CD8-positive, alpha-beta memory T cell (primary cell): ENCODE measurements around the gene KCNG4. TPM values are rescaled to one million over a fixed set of nuclear protein-coding genes. Genes with fewer than 3 reads are reported as not detected.

Experiments used
- CTCF ChIA-PET: fragments of 350-600 bp; sonication (Branson Sonifier 250); formaldehyde crosslinking; loops from one replicate; lab custom pipeline; 2021; ENCODE audit warnings: antibody characterized with exemption; lab: Charles Lee
- POLR2A ChIA-PET: fragments of 350-600 bp; sonication (Branson Sonifier 250); formaldehyde crosslinking; loops from one replicate; lab custom pipeline; 2021; ENCODE audit warnings: antibody characterized with exemption; lab: Charles Lee
- DNase-seq, 5 donors: peaks; one replicate each; pipeline versions ENCODE4 v3.0.0 to v3.0.0-alpha.2; 2020 to 2022; ENCODE audit warnings: mixed read lengths in 1 of 5
- H3K27ac ChIP-seq: one replicate; pipeline ENCODE4 v1.7.0; 2013; ENCODE audit warnings: low read depth, mild to moderate bottlenecking, low read length, moderate library complexity
- H3K27me3 ChIP-seq: 2 replicates; pipeline ENCODE4 v1.7.0; 2013; ENCODE audit warnings: low read length, mild to moderate bottlenecking; ENCODE audit not compliant: insufficient read depth, poor library complexity, severe bottlenecking
- H3K36me3 ChIP-seq: 2 replicates; pipeline ENCODE4 v1.7.0; 2013; ENCODE audit warnings: mild to moderate bottlenecking, low read length, moderate library complexity; ENCODE audit not compliant: insufficient read depth
- H3K4me1 ChIP-seq: 2 replicates; pipeline ENCODE4 v1.7.0; 2013; ENCODE audit warnings: mild to moderate bottlenecking, low read length, moderate library complexity; ENCODE audit not compliant: insufficient read depth
- H3K4me3 ChIP-seq: 2 replicates; pipeline ENCODE4 v1.7.0; 2013; ENCODE audit warnings: mild to moderate bottlenecking, low read length
- H3K9me3 ChIP-seq: 2 replicates; pipeline ENCODE4 v1.7.0; 2013; ENCODE audit warnings: mild to moderate bottlenecking, low read length
- H3K27ac Mint-ChIP-seq, 8 donors: one replicate each; pipeline ENCODE4 v1.8.0; 2020 to 2021; ENCODE audit warnings: mixed read lengths in 8 of 8, mild to moderate bottlenecking in 6 of 8, inconsistent platforms in 3 of 8, moderate library complexity in 3 of 8
- H3K27me3 Mint-ChIP-seq, 2 donors: one replicate each; pipeline ENCODE4 v1.8.0; 2020 to 2021; ENCODE audit warnings: mixed read lengths in 2 of 2, mild to moderate bottlenecking in 1 of 2, moderate library complexity in 1 of 2
- H3K36me3 Mint-ChIP-seq, 3 donors: one replicate each; pipeline ENCODE4 v1.8.0; 2020 to 2021; ENCODE audit warnings: mixed read lengths in 3 of 3, inconsistent platforms in 1 of 3, mild to moderate bottlenecking in 1 of 3
- H3K4me1 Mint-ChIP-seq, 3 donors: one replicate each; pipeline ENCODE4 v1.8.0; 2020 to 2021; ENCODE audit warnings: mixed read lengths in 3 of 3, inconsistent platforms in 1 of 3, mild to moderate bottlenecking in 1 of 3
- H3K4me3 Mint-ChIP-seq, 7 donors: one replicate each; pipeline ENCODE4 v1.8.0; 2020 to 2021; ENCODE audit warnings: mixed read lengths in 7 of 7, mild to moderate bottlenecking in 6 of 7, moderate library complexity in 4 of 7, inconsistent platforms in 2 of 7
- H3K9me3 Mint-ChIP-seq, 5 donors: one replicate each; pipeline ENCODE4 v1.8.0; 2020 to 2022; ENCODE audit warnings: mixed read lengths in 5 of 5, mild to moderate bottlenecking in 3 of 5, moderate library complexity in 2 of 5, inconsistent platforms in 1 of 5
- polyA plus RNA-seq: library from polyadenylated mRNA; unstranded; fragments of 300-500 nt; fragmentation: Illumina TruSeq; gene quantifications from one replicate; pipeline ENCODE4 v1.2.3, GENCODE V29; 2021
- total RNA-seq, 2 experiments: library from RNA; stranded (reverse); gene quantifications; one replicate each; pipeline ENCODE4 v1.2.3, GENCODE V29; 2021

Gene KCNG4, protein sequence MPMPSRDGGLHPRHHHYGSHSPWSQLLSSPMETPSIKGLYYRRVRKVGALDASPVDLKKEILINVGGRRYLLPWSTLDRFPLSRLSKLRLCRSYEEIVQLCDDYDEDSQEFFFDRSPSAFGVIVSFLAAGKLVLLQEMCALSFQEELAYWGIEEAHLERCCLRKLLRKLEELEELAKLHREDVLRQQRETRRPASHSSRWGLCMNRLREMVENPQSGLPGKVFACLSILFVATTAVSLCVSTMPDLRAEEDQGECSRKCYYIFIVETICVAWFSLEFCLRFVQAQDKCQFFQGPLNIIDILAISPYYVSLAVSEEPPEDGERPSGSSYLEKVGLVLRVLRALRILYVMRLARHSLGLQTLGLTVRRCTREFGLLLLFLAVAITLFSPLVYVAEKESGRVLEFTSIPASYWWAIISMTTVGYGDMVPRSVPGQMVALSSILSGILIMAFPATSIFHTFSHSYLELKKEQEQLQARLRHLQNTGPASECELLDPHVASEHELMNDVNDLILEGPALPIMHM
- not detected for total RNA-seq
- polyA plus RNA-seq, result not detected

DNA sequence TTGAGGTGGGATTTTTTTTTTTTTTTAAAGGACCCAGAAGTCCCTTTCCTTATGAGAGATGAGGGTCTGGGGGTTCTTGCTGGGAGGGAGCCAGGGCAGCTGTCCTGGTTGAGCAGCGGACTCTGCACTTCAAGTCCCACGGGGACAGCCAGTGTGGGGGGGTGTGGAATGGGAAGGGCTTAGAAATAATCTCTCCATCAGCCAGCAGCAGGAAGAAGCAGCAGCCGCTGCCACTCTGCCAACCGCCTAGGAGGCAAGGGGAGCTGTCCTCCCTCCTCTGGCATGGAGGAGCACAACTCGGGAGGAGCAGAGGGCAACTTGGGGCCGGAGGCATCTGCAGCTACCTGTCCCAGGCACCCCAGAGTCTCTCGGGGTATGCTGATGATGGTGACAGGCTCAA is at the start of gene KCNG4:
Gene KCNG4 (minus strand): TSS at position 104 of the 400 bp plus-strand sequence. CDS start 2,527 bp downstream, outside the sequence.
- no peak within 1 kb of the TSS for H3K27ac ChIP-seq
- peaks cover 12 to 53% of the 10 kb centered on the region in 2 donors for H3K27me3 Mint-ChIP-seq
- POLR2A ChIA-PET, result no interaction called here
- H3K36me3 Mint-ChIP-seq, result no peaks in the 10 kb centered on the region
- H3K27me3 ChIP-seq, result peaks cover 6% of the 10 kb centered on the region
- H3K4me3 ChIP-seq, result no peak within 1 kb of the TSS
- H3K36me3 ChIP-seq, result no peaks in the 10 kb centered on the region
- H3K4me3 Mint-ChIP-seq, result no peak within 1 kb of the TSS
- H3K27ac Mint-ChIP-seq, result no peak within 1 kb of the TSS
- no peaks in the 10 kb centered on the region for H3K4me1 Mint-ChIP-seq
- no peaks in the 10 kb centered on the region for H3K4me1 ChIP-seq
- no peaks in the 10 kb centered on the region for H3K9me3 ChIP-seq
- H3K9me3 Mint-ChIP-seq, result peaks cover 0 to 3% (median 0%) of the 10 kb centered on the region in 5 donors
- CTCF ChIA-PET, result interaction anchor here (0.8 kb wide), 1 partner anchor 37 kb away, joined by 3 read pairs; no protein-coding TSS in a partner anchor
- no peak for DNase-seq

DNA sequence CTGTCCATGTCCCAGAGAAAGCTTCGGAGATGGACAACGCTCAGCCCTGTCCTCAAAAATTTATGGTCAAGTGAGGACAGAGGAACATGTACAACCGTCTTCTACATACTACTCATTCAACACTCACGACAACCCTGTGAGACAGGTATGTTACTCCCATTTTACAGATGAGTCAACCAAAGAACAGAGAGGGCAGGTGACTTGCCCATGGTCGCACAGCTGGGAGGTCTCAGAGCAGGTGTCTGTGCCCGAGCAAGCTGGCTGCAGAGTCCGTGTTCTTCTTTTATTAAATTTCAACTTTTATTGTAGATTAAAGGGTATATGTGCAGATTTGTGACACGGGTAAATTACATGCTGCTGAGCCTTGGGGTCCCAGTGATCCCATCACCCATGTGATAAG is 49.1 kb upstream of the KCNG4 start:
- no peak for DNase-seq
- Histone ChIP-seq H3K4me3 (no peak overlapping the region), H3K27me3 (no peaks in the 10 kb centered on the region), H3K9me3 (no peaks in the 10 kb centered on the region), H3K4me1 (no peaks in the 10 kb centered on the region), H3K27ac (no peak overlapping the region), H3K36me3 (no peaks in the 10 kb centered on the region)
- peaks cover 17 to 55% of the 10 kb centered on the region in 2 donors for H3K27me3 Mint-ChIP-seq
- ChIA-PET POLR2A (no interaction called here), CTCF (no interaction called here)
- H3K27ac Mint-ChIP-seq, result no peak overlapping the region
- no peak overlapping the region for H3K4me3 Mint-ChIP-seq
- peaks cover 0 to under 1% (median 0%) of the 10 kb centered on the region in 3 donors for H3K4me1 Mint-ChIP-seq
- H3K9me3 Mint-ChIP-seq, result peaks cover 0 to 2% (median 0%) of the 10 kb centered on the region in 5 donors
- no peaks in the 10 kb centered on the region for H3K36me3 Mint-ChIP-seq

DNA sequence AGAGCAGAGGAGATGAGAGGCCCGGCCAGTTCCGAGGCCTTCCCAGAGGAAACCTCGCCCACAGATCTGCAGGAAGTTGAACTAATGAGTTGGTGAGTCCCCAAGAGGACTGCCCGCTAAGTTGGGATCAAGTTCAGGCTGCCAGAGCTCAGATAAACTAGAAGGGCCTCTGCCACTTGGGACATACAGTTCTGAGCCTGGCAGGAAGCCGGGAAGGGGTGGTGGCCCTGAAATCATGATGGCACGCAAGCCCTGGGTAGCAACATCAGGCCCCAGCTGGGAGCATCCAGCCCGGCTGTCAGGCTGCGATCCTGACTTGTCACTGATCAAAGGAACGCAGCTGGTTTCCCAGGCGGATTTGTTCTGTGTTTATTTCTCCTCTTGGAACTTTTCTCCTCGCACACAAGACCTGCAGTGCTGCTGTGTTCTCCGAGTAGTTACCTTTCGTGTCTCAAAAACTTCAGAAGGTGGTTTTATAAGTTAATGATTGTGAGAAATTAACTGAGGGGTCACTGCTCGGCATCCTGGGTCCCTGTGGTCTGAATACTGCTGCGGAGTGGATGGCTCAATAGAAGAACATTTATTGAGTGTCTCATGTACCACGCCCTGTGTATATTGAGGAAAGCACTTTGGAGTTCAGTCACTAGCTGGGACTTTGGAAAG is 46.9 kb upstream of the KCNG4 start:
- Histone ChIP-seq H3K9me3 (no peaks in the 10 kb centered on the region), H3K4me3 (no peak overlapping the region), H3K36me3 (no peaks in the 10 kb centered on the region), H3K27me3 (no peaks in the 10 kb centered on the region), H3K4me1 (no peaks in the 10 kb centered on the region), H3K27ac (no peak overlapping the region)
- DNase-seq, result no peak
- CTCF ChIA-PET, result interaction anchor here (1.7 kb wide), 1 partner anchor 10 kb away, joined by 5 read pairs; no protein-coding TSS in a partner anchor
- POLR2A ChIA-PET, result no interaction called here
- Mint-ChIP-seq H3K27ac (no peak overlapping the region), H3K27me3 (peaks cover 14 to 41% of the 10 kb centered on the region in 2 donors), H3K9me3 (no peaks in the 10 kb centered on the region), H3K36me3 (no peaks in the 10 kb centered on the region), H3K4me1 (no peaks in the 10 kb centered on the region), H3K4me3 (no peak overlapping the region)

DNA sequence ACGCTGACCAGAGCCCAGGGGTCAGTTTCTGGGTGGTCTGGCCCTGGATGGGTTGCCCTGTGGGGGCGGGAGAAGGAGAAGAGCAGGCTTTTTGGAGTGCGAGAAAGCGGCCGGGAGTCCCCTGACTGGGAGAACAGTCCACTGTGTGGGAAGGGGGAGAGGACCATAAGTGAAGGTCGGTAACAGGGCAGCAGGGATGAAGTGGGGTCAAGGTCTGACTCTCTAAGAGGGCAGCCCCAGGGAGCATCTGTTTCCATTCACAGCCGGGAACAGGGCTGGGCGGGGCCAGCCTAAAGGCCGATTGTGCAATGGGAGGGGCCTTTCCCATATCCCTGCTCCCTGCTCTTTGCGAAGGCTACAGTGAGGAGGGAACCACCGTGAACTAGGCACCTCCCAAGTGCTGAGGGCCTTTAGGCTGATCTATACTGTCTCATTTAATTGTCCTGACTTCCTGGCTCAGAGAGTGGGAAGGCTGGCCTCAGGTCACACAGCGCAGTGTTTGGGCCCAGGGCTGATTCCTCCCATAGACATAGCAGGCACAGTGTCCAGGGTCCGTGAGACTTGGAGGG is 44.4 kb upstream of the KCNG4 start:
- Mint-ChIP-seq H3K36me3 (no peaks in the 10 kb centered on the region), H3K27ac (no peak overlapping the region), H3K9me3 (no peaks in the 10 kb centered on the region), H3K4me1 (no peaks in the 10 kb centered on the region), H3K4me3 (no peak overlapping the region), H3K27me3 (peaks cover 13 to 30% of the 10 kb centered on the region in 2 donors)
- Histone ChIP-seq H3K27me3 (no peaks in the 10 kb centered on the region), H3K9me3 (no peaks in the 10 kb centered on the region), H3K4me1 (no peaks in the 10 kb centered on the region), H3K27ac (no peak overlapping the region), H3K36me3 (no peaks in the 10 kb centered on the region), H3K4me3 (no peak overlapping the region)
- ChIA-PET CTCF (no interaction called here), POLR2A (no interaction called here)
- DNase-seq, result no peak

DNA sequence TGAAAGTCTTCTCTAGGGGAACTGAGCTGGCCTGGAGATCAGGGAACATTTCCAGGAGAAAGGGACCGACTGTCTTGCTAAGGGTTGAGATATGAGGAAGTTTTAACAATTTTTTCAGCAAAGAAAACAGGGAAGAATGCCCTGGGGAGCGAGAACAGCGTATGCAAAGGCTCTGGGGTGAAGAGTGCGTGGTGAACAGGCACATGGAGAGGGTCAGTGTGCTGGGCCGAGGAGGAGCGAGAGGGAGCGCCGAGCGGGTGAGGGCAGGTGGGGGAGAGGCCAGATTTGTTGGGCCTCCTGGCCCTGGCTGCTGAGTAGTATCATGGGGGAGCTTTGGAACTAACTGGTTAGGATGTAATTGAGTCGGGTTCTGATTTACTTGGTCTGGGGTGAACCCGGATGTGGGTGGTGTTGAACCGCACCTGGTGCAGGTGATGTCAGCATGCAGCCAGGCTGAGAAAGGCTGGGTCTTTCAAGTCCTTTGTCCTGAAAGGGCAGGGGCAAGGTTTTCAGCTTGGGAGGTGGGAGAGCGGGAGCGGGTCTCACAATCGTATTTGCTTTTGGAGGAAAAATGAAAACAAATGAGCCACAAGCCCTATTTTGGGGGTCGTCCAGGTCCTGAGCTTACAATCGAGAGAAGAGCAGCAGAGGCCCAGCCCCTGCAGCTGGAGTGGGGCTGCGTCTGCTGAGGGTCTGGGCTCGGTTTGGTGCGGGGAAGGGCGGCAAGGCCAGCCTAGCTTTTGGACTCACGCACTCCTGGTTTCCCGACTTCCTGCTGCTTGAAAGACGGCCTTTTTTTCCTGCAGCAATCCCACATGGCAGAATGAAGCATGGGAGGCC is 43.7 kb upstream of the KCNG4 start:
- ChIA-PET CTCF (no interaction called here), POLR2A (no interaction called here)
- peaks cover 6 to 24% of the 10 kb centered on the region in 2 donors for H3K27me3 Mint-ChIP-seq

DNA sequence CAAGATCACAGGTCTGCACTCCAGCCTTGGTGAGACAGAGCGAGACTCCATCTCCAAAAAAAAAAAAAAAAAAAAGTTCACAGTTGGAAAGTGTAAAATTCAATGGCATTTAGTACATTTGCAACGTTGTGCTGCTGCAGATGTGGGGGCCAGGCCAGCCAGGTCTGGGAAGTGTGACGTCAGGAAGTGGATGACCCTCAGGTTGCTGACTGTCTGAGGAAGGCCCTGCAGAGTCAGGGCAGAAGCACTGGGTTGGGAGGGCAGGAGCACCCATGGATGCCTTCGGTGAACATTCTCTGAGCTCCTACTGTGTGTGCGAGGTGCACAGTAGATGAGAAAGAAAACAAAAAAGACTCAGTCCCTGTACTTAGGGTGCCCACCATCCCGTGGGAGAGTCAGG is 42.7 kb upstream of the KCNG4 start:
- peak overlapping the region in 1 of 8 donors; percentile 21 for H3K27ac Mint-ChIP-seq
- no peaks in the 10 kb centered on the region for H3K4me1 ChIP-seq
- H3K36me3 Mint-ChIP-seq, result no peaks in the 10 kb centered on the region
- peaks cover 5 to 16% of the 10 kb centered on the region in 2 donors for H3K27me3 Mint-ChIP-seq
- H3K4me3 Mint-ChIP-seq, result no peak overlapping the region
- ChIA-PET POLR2A (no interaction called here), CTCF (no interaction called here)
- H3K27me3 ChIP-seq, result no peaks in the 10 kb centered on the region
- H3K9me3 Mint-ChIP-seq, result no peaks in the 10 kb centered on the region
- no peak overlapping the region for H3K27ac ChIP-seq
- H3K4me3 ChIP-seq, result no peak overlapping the region
- no peaks in the 10 kb centered on the region for H3K9me3 ChIP-seq
- peaks cover 0 to 1% (median 0%) of the 10 kb centered on the region in 3 donors for H3K4me1 Mint-ChIP-seq
- no peaks in the 10 kb centered on the region for H3K36me3 ChIP-seq
- DNase-seq, result no peak

More for the DNA sequence above, 43.7 kb upstream of the KCNG4 start:
- Histone ChIP-seq H3K36me3 (no peaks in the 10 kb centered on the region), H3K4me1 (no peaks in the 10 kb centered on the region), H3K9me3 (no peaks in the 10 kb centered on the region), H3K27me3 (no peaks in the 10 kb centered on the region), H3K27ac (no peak overlapping the region), H3K4me3 (no peak overlapping the region)
- Mint-ChIP-seq H3K36me3 (no peaks in the 10 kb centered on the region), H3K4me3 (no peak overlapping the region), H3K9me3 (no peaks in the 10 kb centered on the region), H3K4me1 (no peaks in the 10 kb centered on the region), H3K27ac (peak overlapping the region in 1 of 8 donors; percentile 21)
- DNase-seq, result no peak

DNA sequence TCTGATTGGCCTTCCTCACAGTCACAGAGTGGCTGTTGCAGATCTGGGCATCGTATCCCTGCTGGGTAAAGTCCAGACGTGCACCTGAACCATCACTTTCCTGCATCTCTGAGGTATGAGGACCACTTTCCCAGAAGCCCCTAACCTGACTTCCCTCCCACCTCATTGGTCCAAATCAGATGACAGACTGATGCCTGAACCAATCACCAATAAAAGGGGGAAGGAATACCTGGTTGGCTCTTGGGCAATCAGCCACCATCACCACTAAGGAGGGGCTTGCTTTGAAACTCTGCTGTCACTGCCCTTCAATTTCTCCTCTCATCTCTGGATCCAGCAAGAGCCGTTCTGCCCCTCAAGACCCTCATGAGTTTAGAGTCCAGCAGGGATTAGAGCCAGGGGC is 41.3 kb upstream of the KCNG4 start:
- no peaks in the 10 kb centered on the region for H3K9me3 Mint-ChIP-seq
- Histone ChIP-seq H3K4me1 (no peaks in the 10 kb centered on the region), H3K27me3 (no peaks in the 10 kb centered on the region), H3K9me3 (no peaks in the 10 kb centered on the region), H3K36me3 (no peaks in the 10 kb centered on the region), H3K4me3 (no peak overlapping the region), H3K27ac (no peak overlapping the region)
- H3K4me1 Mint-ChIP-seq, result peaks cover 0 to 1% (median 0%) of the 10 kb centered on the region in 3 donors
- CTCF ChIA-PET, result interaction anchor here (1.6 kb wide), 1 partner anchor 20 kb away, joined by 3 read pairs; no protein-coding TSS in a partner anchor
- H3K27ac Mint-ChIP-seq, result no peak overlapping the region
- H3K36me3 Mint-ChIP-seq, result no peaks in the 10 kb centered on the region
- no peak overlapping the region for H3K4me3 Mint-ChIP-seq
- H3K27me3 Mint-ChIP-seq, result peaks cover 8 to 13% of the 10 kb centered on the region in 2 donors
- POLR2A ChIA-PET, result no interaction called here
- DNase-seq, result no peak
